GM12892 (cell line): ENCODE results near the gene HES2.
"Not testable (repeated sequence)": the region's sequence is repeated elsewhere in the genome, so short reads cannot be mapped to it uniquely, and the experiment has no call there.

Source experiments
- POLR2A ChIP-seq: IDR thresholded peaks from 2 replicates; pipeline ENCODE4 v1.6.1; 2011; ENCODE audit warnings: low read depth, low read length, control low read depth
- POLR2AphosphoS5 ChIP-seq: IDR thresholded peaks from 2 replicates; pipeline ENCODE4 v1.6.1; 2011; ENCODE audit warnings: low read depth, low read length, control low read depth
- TAF1 ChIP-seq: IDR thresholded peaks from 2 replicates; pipeline ENCODE4 v1.6.1; 2011; ENCODE audit warnings: low read depth, mild to moderate bottlenecking, control low read depth, low read length, borderline replicate concordance

DNA sequence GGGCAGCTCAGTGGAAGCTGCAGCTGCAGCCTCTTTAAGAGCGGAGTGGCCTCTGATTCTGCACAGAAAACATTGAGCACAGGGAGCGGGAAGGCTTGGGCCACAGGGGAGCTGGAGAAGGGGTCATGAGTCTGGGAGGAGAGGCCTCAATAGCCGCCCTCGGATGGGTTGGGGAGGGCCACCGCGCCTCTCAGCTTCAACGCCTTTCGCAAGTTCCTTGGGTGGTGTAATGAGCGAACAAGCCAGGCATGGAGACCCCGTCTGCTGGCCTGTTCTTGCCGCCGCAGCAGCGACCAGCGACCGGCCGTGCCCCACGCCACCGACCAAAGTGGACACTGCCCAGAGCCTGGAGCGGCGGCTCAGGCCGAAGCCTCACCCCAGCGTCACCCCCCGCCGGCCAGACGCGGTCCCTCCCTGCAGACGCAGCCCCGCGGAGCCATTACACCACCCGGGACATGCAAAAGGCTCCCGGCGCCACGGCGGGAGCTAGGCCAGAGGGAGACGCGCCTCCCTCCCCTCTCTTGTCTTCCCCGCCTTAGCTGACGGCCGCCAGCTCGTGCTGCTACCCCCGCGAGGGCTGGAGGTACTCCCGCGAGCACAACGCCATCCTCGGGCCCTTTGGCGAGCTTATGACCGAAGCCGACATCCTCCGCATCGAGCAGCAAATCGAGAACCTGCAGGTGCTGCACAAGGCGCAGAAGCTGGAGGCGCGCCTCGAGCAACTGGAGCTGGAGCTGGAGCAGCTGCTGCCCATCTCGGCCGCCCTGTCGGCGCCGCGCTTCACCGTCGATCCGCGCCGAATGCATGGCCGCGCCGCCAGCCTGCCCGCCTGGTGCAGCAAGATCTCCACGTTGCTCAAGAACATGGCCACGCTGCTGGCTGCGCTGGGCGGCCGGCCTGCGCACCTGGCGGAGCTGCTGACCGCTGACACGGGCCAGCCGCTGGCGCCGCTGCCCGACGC, 34.5 kb upstream of the HES2 start:
- not testable (repeated sequence) for TF ChIP-seq POLR2A, POLR2AphosphoS5, TAF1
